Neural progenitor cell (in vitro differentiated cells): ENCODE data around the gene CELF5. TPM values are rescaled to one million over a fixed set of nuclear protein-coding genes. Genes with fewer than 3 reads are reported as not detected.

Experiments used
- DNase-seq: peaks from one replicate; pipeline ENCODE4 v3.0.0-alpha.2; 2016; ENCODE audit warnings: low spot score
- H2AFZ ChIP-seq: fragments of 200-600 bp; sonication (generic); replicated peaks from 2 replicates; pipeline ENCODE4 v1.6.1; 2016; ENCODE audit warnings: antibody characterized with exemption
- H3F3A ChIP-seq: fragments of 200-600 bp; sonication (generic); 2 replicates; pipeline ENCODE4 v1.6.1; 2016; ENCODE audit warnings: antibody characterized with exemption, low read depth
- H3K27ac ChIP-seq: fragments of 200-600 bp; sonication (generic); 2 replicates; pipeline ENCODE4 v1.5.1; 2016; ENCODE audit warnings: mild to moderate bottlenecking
- H3K27me3 ChIP-seq: fragments of 200-600 bp; sonication (generic); 2 replicates; pipeline ENCODE4 v1.6.1; 2016; ENCODE audit warnings: mild to moderate bottlenecking, moderate library complexity
- H3K36me3 ChIP-seq: fragments of 200-600 bp; sonication (generic); 2 replicates; pipeline ENCODE4 v1.5.1; 2016
- H3K4me1 ChIP-seq: fragments of 200-600 bp; sonication (generic); 2 replicates; pipeline ENCODE4 v1.6.1; 2016; ENCODE audit warnings: mixed run types
- H3K4me2 ChIP-seq: fragments of 200-600 bp; sonication (generic); 2 replicates; pipeline ENCODE4 v1.6.1; 2016
- H3K4me3 ChIP-seq: fragments of 200-600 bp; sonication (generic); 2 replicates; pipeline ENCODE4 v1.5.1; 2016
- H3K79me2 ChIP-seq: fragments of 200-600 bp; sonication (generic); 2 replicates; pipeline ENCODE4 v1.6.1; 2016; ENCODE audit warnings: low read depth
- H3K9ac ChIP-seq: fragments of 200-600 bp; sonication (generic); 2 replicates; pipeline ENCODE4 v1.6.1; 2016
- H3K9me3 ChIP-seq: fragments of 200-600 bp; sonication (generic); 2 replicates; pipeline ENCODE4 v1.5.1; 2016; ENCODE audit warnings: low read depth
- H4K20me1 ChIP-seq: fragments of 200-600 bp; sonication (generic); 2 replicates; pipeline ENCODE4 v1.6.1; 2016; ENCODE audit warnings: low read depth
- H3K27ac Mint-ChIP-seq: 3 replicates; pipeline ENCODE4 v1.8.0; 2021; ENCODE audit warnings: mixed read lengths
- H3K27me3 Mint-ChIP-seq: 2 replicates; pipeline ENCODE4 v1.8.0; 2022; ENCODE audit warnings: low read depth, mild to moderate bottlenecking, inconsistent platforms, moderate library complexity, mixed read lengths; ENCODE audit not compliant: insufficient read depth
- H3K36me3 Mint-ChIP-seq: 3 replicates; pipeline ENCODE4 v1.8.0; 2021; ENCODE audit warnings: mixed read lengths
- H3K4me1 Mint-ChIP-seq: 3 replicates; pipeline ENCODE4 v1.8.0; 2021; ENCODE audit warnings: mixed read lengths
- H3K4me3 Mint-ChIP-seq: 3 replicates; pipeline ENCODE4 v1.8.0; 2021; ENCODE audit warnings: mild to moderate bottlenecking, moderate library complexity, mixed read lengths
- H3K9me3 Mint-ChIP-seq: 3 replicates; pipeline ENCODE4 v1.8.0; 2020; ENCODE audit warnings: mixed read lengths
- EZH2 ChIP-seq: fragments of 200-600 bp; sonication (generic); IDR thresholded peaks from 2 replicates; pipeline ENCODE4 v1.6.1; 2017; ENCODE audit warnings: antibody characterized with exemption, mild to moderate bottlenecking, moderate library complexity
- EZH2phosphoT487 ChIP-seq: fragments of 200-600 bp; sonication (generic); IDR thresholded peaks from 2 replicates; pipeline ENCODE4 v1.6.1; 2017; ENCODE audit warnings: antibody characterized with exemption
- total RNA-seq: library from RNA; depleted of rRNA; stranded (reverse); fragments of >200 nt; gene quantifications from 2 replicates; pipeline ENCODE4 v1.2.3, GENCODE V29; 2015; ENCODE audit warnings: low replicate concordance
- TF ChIP-seq, protein P1 (sequence below): fragments of 200-600 bp; sonication (generic); IDR thresholded peaks from 2 replicates; pipeline ENCODE4 v1.5.1; 2017; ENCODE audit warnings: antibody characterized with exemption, mild to moderate bottlenecking

Gene CELF5
- total RNA-seq, 1 donor from 2014 or later = 7.9 TPM

DNA sequence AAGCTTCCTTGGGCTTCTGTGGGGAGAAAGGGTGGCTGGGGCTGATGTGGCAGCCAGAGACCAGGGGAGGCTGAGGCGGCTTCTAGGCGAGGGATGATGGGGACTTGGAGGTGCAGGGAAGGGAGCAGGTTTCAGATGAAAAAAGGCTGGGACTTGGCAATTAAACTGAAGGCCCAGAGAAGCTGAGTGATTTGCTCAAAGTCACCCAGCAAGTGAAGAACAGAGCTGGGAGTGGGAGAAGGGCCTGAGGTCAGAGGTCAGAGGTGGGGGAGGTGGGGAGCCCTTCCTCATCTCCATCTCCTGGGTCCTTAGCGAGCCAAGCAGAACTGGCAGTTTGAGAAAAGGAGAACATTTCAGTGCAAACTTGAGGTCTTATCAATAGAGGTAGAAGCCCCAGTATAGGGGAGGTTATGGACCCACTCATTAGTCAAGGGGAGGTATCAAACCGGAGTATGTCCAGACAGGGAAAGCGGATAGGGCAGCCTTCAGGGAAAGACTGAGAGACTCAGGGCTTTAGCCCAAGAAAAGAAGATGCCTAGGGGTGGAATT is 92.3 kb downstream of the CELF5 start:
- Mint-ChIP-seq H3K27me3 (peaks cover 21% of the 10 kb centered on the region), H3K27ac (peak overlapping the region; percentile 42), H3K36me3 (no peaks in the 10 kb centered on the region), H3K9me3 (no peaks in the 10 kb centered on the region), H3K4me3 (peak overlapping the region; percentile 55), H3K4me1 (no peaks in the 10 kb centered on the region)
- Histone ChIP-seq H3K79me2 (no peaks in the 10 kb centered on the region), H3K9me3 (no peaks in the 10 kb centered on the region), H3K4me2 (no peak overlapping the region), H2AFZ (no peak overlapping the region), H4K20me1 (no peaks in the 10 kb centered on the region), H3K4me1 (no peaks in the 10 kb centered on the region), H3K27ac (no peak overlapping the region), H3K4me3 (no peak overlapping the region), H3K27me3 (peaks cover 50% of the 10 kb centered on the region), H3K36me3 (no peaks in the 10 kb centered on the region), H3F3A (no peaks in the 10 kb centered on the region), H3K9ac (no peak overlapping the region)
- TF ChIP-seq, protein P1, sequence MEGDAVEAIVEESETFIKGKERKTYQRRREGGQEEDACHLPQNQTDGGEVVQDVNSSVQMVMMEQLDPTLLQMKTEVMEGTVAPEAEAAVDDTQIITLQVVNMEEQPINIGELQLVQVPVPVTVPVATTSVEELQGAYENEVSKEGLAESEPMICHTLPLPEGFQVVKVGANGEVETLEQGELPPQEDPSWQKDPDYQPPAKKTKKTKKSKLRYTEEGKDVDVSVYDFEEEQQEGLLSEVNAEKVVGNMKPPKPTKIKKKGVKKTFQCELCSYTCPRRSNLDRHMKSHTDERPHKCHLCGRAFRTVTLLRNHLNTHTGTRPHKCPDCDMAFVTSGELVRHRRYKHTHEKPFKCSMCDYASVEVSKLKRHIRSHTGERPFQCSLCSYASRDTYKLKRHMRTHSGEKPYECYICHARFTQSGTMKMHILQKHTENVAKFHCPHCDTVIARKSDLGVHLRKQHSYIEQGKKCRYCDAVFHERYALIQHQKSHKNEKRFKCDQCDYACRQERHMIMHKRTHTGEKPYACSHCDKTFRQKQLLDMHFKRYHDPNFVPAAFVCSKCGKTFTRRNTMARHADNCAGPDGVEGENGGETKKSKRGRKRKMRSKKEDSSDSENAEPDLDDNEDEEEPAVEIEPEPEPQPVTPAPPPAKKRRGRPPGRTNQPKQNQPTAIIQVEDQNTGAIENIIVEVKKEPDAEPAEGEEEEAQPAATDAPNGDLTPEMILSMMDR = no peak
- TF ChIP-seq EZH2phosphoT487 (no peak), EZH2 (no peak)
- DNase-seq = no peak

DNA sequence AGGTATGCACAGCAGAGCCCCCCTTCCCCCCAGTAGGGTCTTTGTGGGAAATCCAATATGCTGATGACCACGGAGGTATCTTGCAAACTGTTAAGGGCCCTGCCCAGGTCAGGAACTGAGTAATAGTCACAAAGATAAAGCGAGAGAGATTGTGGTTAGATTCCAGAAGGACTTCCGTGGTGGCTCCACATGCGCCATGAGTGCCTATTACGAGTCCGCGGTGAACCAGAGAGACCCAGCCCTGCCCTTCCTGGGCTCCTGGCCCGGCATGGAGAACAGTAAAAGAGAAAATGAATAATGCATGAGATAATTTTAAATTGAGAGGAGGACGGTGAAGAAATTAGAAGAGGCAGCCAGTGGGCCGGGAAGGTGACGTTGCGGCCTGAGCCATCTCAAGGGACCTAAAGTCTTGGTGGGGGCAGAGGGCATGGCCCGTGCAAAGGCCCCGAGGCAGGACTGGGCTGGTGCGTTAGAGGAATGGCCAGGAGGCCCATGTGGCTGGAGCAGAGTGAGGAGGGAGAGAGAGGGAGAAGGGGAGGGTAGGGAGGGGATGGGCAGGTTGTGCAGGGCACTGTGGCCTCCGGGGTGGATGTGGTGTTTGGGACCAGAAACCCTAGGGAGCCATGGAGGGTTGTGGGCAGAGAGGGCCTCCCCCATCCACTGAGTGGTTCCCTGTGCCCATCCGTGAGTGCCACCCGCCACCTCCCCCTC is 95.3 kb downstream of the CELF5 start:
- H3K27me3 ChIP-seq = peaks cover 38% of the 10 kb centered on the region
- H3K27me3 Mint-ChIP-seq = peaks cover 22% of the 10 kb centered on the region
- H3K27ac Mint-ChIP-seq = no peak overlapping the region
- H3K4me2 ChIP-seq = no peak overlapping the region
- H3K79me2 ChIP-seq = no peaks in the 10 kb centered on the region
- H3K4me3 Mint-ChIP-seq = no peak overlapping the region
- H3K4me3 ChIP-seq = no peak overlapping the region
- DNase-seq = no peak
- H3F3A ChIP-seq = no peaks in the 10 kb centered on the region
- H4K20me1 ChIP-seq = no peaks in the 10 kb centered on the region
- no peaks in the 10 kb centered on the region for H3K4me1 Mint-ChIP-seq
- H3K9me3 ChIP-seq = no peaks in the 10 kb centered on the region
- no peaks in the 10 kb centered on the region for H3K9me3 Mint-ChIP-seq
- H3K9ac ChIP-seq = no peak overlapping the region
- H3K36me3 Mint-ChIP-seq = no peaks in the 10 kb centered on the region
- no peaks in the 10 kb centered on the region for H3K36me3 ChIP-seq
- TF ChIP-seq EZH2 (no peak), EZH2phosphoT487 (no peak)
- TF ChIP-seq, protein P1 = no peak
- H2AFZ ChIP-seq = no peak overlapping the region
- no peaks in the 10 kb centered on the region for H3K4me1 ChIP-seq
- no peak overlapping the region for H3K27ac ChIP-seq

DNA sequence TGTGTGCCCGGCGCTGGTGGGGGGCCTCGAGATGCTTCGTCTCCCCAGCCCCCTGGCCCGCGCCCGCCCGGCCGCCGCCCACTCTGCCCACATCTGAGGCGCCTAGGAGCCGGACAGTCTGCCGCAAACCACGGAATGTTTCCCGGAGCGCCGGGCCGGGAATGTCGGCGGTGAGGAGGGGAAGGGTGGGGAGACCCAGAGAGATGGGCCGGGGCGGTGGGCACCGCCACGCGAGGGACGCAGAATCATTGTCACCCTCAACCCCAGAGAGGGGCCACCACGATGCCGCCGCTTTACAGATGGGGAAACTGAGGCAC is 95.9 kb downstream of the CELF5 start:
- Histone ChIP-seq H3K36me3 (no peaks in the 10 kb centered on the region), H3K4me1 (no peaks in the 10 kb centered on the region), H3F3A (no peaks in the 10 kb centered on the region), H2AFZ (no peak overlapping the region), H3K9me3 (no peaks in the 10 kb centered on the region), H3K9ac (no peak overlapping the region), H3K4me3 (no peak overlapping the region), H3K27ac (no peak overlapping the region), H3K4me2 (no peak overlapping the region), H4K20me1 (no peaks in the 10 kb centered on the region), H3K79me2 (no peaks in the 10 kb centered on the region), H3K27me3 (peaks cover 38% of the 10 kb centered on the region)
- Mint-ChIP-seq H3K36me3 (no peaks in the 10 kb centered on the region), H3K27ac (no peak overlapping the region), H3K9me3 (no peaks in the 10 kb centered on the region), H3K4me1 (no peaks in the 10 kb centered on the region), H3K4me3 (no peak overlapping the region), H3K27me3 (peaks cover 24% of the 10 kb centered on the region)
- no peak for DNase-seq
- TF ChIP-seq, protein P1 = no peak
- TF ChIP-seq EZH2phosphoT487 = no peak
- TF ChIP-seq EZH2 = no peak
